Measurements from ENCODE around the gene ISG20L2.

The ISG20L2 gene

GRCh38 chr1:156746728-156747631 is 18.4 kb upstream of the ISG20L2 start:
- peak; percentile 77 for DNase-seq (ENCODE audit: low read depth)
- TF ChIP-seq MAX (IDR thresholded peaks at IDR 0.05; ENCODE audit: low read depth, low read length) (no peak), POLR2A (IDR thresholded peaks at IDR 0.05; ENCODE audit: extremely low read depth, insufficient read length) (no peak), CTCF (IDR thresholded peaks at IDR 0.05; ENCODE audit: low read depth, low read length) (peak; percentile 23), MYC (IDR thresholded peaks at IDR 0.05; ENCODE audit: low read depth, low read length) (no peak)
- peak overlapping the region; percentile 99 for H3K4me3 ChIP-seq (ENCODE audit: low read depth, low read length)

GRCh38 chr1:156746406-156746727 is 17.8 kb upstream of the ISG20L2 start:
- DNase-seq (ENCODE audit: low read depth) = no peak
- no peak overlapping the region for H3K4me3 ChIP-seq (ENCODE audit: low read depth, low read length)
- TF ChIP-seq CTCF (IDR thresholded peaks at IDR 0.05; ENCODE audit: low read depth, low read length) (no peak), MYC (IDR thresholded peaks at IDR 0.05; ENCODE audit: low read depth, low read length) (no peak), MAX (IDR thresholded peaks at IDR 0.05; ENCODE audit: low read depth, low read length) (no peak), POLR2A (IDR thresholded peaks at IDR 0.05; ENCODE audit: extremely low read depth, insufficient read length) (no peak)

- H3K4me3 ChIP-seq (ENCODE audit: low read depth, low read length) = no peak overlapping the region
These were observed 17.3 kb upstream of the ISG20L2 start for GRCh38 chr1:156745881-156746280.

GRCh38 chr1:156744786-156745419 is 16.3 kb upstream of the ISG20L2 start:
- no peak for DNase-seq (ENCODE audit: low read depth)
- H3K4me3 ChIP-seq (ENCODE audit: low read depth, low read length) = no peak overlapping the region
- no peak for TF ChIP-seq MAX (IDR thresholded peaks at IDR 0.05; ENCODE audit: low read depth, low read length)
- no peak for TF ChIP-seq POLR2A (IDR thresholded peaks at IDR 0.05; ENCODE audit: extremely low read depth, insufficient read length)
- no peak for TF ChIP-seq MYC (IDR thresholded peaks at IDR 0.05; ENCODE audit: low read depth, low read length)
- no peak for TF ChIP-seq CTCF (IDR thresholded peaks at IDR 0.05; ENCODE audit: low read depth, low read length)

More at GRCh38 chr1:156745881-156746280, 17.3 kb upstream of the ISG20L2 start:
- no peak for DNase-seq (ENCODE audit: low read depth)
- TF ChIP-seq MAX (IDR thresholded peaks at IDR 0.05; ENCODE audit: low read depth, low read length) (no peak), MYC (IDR thresholded peaks at IDR 0.05; ENCODE audit: low read depth, low read length) (no peak), CTCF (IDR thresholded peaks at IDR 0.05; ENCODE audit: low read depth, low read length) (no peak), POLR2A (IDR thresholded peaks at IDR 0.05; ENCODE audit: extremely low read depth, insufficient read length) (no peak)

GRCh38 chr1:156744344-156744743 is 15.8 kb upstream of the ISG20L2 start:
- no peak overlapping the region for H3K4me3 ChIP-seq (ENCODE audit: low read depth, low read length)
- TF ChIP-seq MAX (IDR thresholded peaks at IDR 0.05; ENCODE audit: low read depth, low read length) (no peak), MYC (IDR thresholded peaks at IDR 0.05; ENCODE audit: low read depth, low read length) (no peak), CTCF (IDR thresholded peaks at IDR 0.05; ENCODE audit: low read depth, low read length) (no peak), POLR2A (IDR thresholded peaks at IDR 0.05; ENCODE audit: extremely low read depth, insufficient read length) (no peak)
- DNase-seq (ENCODE audit: low read depth) = no peak
